ENCODE data around the gene ARG2.

ARG2 gene

GRCh38 chr14:67695394-67695949 lies 75.8 kb downstream of the ARG2 start, which contains the start of gene RDH11:
TSS of gene RDH11 (minus strand) at chr14:67695764. CDS start at chr14:67695703, 61 bp downstream.
- peak; percentile 64 to 84 for DNase-seq

- DNase-seq: no peak
These were observed 77.3 kb downstream of the ARG2 start for GRCh38 chr14:67697006-67697405.

GRCh38 chr14:67698179-67698578 lies 78.5 kb downstream of the ARG2 start:
- no peak for DNase-seq
